Activated naive CD4-positive, alpha-beta T cell treated with Interleukin-2 at 50 U/mL for 16 hours (primary cell): ENCODE data around the gene PTPN13.

ENCODE experiments used
- DNase-seq: peaks from one replicate; pipeline ENCODE4 v3.0.0-alpha.2; 2020

The PTPN13 gene, protein sequence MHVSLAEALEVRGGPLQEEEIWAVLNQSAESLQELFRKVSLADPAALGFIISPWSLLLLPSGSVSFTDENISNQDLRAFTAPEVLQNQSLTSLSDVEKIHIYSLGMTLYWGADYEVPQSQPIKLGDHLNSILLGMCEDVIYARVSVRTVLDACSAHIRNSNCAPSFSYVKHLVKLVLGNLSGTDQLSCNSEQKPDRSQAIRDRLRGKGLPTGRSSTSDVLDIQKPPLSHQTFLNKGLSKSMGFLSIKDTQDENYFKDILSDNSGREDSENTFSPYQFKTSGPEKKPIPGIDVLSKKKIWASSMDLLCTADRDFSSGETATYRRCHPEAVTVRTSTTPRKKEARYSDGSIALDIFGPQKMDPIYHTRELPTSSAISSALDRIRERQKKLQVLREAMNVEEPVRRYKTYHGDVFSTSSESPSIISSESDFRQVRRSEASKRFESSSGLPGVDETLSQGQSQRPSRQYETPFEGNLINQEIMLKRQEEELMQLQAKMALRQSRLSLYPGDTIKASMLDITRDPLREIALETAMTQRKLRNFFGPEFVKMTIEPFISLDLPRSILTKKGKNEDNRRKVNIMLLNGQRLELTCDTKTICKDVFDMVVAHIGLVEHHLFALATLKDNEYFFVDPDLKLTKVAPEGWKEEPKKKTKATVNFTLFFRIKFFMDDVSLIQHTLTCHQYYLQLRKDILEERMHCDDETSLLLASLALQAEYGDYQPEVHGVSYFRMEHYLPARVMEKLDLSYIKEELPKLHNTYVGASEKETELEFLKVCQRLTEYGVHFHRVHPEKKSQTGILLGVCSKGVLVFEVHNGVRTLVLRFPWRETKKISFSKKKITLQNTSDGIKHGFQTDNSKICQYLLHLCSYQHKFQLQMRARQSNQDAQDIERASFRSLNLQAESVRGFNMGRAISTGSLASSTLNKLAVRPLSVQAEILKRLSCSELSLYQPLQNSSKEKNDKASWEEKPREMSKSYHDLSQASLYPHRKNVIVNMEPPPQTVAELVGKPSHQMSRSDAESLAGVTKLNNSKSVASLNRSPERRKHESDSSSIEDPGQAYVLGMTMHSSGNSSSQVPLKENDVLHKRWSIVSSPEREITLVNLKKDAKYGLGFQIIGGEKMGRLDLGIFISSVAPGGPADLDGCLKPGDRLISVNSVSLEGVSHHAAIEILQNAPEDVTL (N-terminal part only)

GRCh38 chr4:86593688-86594558 is at the start of gene PTPN13:
Gene PTPN13 (plus strand): TSS chr4:86594315. CDS start chr4:86635257, 40,942 bp downstream.
- peak; percentile 85 for DNase-seq

DNA sequence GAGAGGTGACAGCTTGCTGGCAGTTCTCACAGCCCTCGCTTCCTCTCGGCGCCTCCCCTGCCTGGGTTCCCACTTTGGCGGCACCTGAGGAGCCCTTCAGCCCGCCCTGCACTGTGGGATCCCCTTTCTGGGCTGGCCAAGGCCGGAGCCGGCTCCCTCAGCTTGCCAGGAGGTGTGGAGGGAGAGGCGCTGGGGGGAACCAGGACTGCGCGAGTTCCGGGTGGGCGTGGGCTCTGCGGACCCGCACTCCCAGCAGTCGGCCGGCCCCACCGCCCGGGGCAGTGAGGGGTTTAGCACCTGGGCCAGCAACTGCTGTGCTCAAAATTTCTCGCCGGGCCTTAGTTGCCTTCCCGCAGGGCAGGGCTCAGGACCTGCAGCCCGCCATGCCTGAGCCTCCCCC is 47.0 kb upstream of the PTPN13 start:
- DNase-seq, result no peak

DNA sequence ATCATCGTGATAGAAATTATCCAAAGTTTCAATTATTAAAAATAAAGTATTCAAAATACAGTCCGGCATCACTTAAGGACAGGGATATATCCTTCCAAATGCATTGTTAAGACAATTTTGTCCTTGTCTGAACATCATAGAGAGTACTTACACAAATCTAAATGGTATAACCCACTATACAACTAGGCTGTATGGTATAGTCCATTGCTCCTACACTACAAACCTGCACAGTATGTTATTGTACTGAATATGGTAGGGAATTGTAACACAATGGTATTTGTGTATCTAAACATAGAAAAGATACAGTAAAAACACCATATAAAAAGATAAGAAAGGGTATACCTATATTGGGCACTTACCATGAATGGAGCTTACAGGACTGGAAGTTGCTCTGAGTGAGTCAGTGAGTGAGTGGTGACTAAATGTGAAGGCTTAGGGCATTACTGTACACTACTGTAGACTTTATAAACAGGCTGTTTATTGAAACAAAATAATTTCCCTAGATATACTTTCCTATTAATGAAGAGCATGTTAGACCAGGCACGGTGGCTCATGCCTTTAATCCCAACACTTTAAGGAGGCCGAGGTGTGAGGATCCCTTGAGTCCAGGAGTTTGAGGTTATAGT is 44.8 kb upstream of the PTPN13 start:
- no peak for DNase-seq

DNA sequence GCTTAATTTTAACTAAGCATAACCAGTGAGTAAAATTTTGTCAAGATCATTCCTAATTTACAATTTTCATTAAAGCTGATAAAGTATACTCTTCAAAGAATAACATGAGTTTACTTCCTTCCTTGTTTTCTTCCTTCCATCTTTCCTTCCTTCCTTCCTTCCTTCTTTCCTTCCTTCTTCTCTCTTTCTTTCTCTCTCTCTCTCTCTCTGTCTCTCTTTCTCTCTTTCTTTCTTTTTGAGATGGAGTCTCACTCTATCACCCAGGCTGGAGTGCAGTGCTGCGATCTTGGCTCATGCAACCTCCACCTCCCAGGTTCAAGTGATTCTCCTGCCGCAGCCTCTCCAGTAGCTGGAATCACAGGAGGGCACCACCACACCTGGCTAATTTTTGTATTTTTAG is 42.7 kb upstream of the PTPN13 start:
- no peak for DNase-seq

DNA sequence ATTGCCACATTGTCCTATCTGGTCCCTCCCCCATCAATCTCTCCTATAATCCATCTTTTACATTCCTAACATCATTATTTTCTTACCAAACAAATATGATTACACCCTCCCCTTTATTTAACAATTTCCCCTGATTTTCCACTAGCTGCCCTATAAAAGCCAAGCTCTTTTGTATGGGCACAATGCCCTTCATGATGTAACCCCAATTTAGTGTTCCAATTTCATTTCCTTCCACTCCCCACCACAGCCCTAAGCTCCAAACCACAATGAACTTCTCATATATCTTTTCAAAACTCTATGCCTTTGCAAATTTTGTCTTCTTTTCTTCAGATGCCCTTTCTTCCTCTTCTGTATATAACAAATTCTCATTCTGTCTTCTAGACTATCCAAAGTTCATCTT is 39.5 kb upstream of the PTPN13 start:
- no peak for DNase-seq

DNA sequence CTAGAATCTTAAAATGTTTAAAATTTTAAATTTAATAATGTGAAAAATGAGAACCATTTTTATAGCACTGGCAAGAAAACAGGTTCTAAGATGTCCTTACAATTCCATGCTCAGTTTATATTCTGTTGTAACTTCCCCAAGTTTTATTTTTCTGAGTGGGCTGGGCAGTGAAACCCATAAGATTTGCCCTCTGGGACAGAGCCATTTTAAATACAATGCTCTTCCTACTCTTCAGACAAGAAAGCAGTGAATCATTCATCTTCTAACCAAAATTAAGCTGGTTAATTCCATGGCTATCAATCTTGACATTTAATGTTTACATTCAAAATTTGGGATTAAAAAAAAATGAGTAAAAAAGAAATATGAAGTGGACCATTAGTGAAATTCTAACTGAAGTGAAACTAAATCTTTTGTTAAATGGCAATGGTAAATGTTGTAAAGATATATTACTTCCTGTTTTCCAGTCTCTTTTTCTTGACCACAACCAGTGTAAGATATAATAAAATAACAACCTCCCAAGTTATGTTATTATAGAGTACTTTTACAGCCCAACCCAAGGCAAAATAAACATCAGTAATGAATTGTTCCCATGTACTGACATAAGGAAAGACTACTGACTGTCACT is 37.2 kb upstream of the PTPN13 start:
- no peak for DNase-seq

GRCh38 chr4:86557526-86557925 is 36.6 kb upstream of the PTPN13 start:
- no peak for DNase-seq

DNA sequence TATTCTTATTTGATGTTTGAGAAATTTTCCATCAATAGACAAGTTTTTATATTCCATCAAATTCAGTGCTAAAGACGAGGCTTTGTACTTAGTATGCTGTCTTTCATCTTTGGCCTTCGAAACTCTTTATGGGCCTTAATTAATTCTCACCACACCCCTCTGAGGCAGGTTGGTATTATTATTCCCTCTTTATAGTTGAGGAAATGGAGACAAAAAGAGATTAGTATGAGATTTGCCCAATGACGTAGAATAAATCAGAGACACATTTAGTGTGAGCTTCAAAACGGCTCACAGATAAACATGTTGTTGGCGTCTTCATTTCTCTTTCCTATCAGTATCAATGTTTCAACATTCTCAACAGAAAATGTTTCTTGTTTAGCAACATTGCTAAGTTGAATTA is 35.9 kb upstream of the PTPN13 start:
- DNase-seq, result no peak

- DNase-seq, result no peak
Observed at GRCh38 chr4:86558797-86559196, 35.3 kb upstream of the PTPN13 start.

- DNase-seq, result no peak
Observed at GRCh38 chr4:86560447-86560846, 33.7 kb upstream of the PTPN13 start.

DNA sequence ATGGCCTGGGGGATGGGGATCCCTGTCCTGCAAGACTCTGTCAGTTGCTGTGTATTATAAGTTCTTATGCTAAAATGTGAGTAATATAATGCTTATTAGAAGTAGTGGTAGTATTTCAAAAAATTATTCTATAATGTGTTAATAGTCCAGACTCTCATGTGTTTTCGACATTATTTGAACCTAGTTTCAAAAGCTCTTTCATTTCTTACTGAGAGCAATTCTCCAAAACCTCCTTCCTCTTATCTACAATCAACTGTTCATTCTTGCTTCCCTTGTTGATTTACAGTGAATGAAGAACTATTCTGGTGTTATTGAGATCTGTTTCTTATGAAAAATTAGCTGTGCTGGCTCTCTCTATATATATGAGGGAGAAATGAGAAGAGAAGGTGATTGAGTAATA is 32.9 kb upstream of the PTPN13 start:
- no peak for DNase-seq

DNA sequence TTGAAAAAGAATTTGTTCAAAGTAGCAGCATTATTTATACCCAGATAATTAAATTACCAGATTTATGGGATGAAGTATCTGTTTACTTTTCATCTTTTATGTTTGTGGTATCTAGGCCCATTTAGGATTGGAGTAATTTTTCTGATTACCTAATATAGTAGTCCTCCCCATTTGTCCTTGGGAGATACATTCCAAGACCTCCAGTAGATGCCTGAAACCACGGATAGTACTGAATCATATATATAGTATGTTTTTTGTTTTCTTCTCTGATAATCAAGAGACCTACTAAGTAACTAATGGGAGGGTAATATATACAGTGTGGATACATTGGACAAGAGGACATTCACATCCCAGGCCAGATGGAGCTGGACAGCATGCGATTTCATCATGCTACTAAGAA is 30.7 kb upstream of the PTPN13 start:
- DNase-seq, result no peak

- no peak for DNase-seq
Observed at GRCh38 chr4:86564795-86565194, 29.3 kb upstream of the PTPN13 start.

DNA sequence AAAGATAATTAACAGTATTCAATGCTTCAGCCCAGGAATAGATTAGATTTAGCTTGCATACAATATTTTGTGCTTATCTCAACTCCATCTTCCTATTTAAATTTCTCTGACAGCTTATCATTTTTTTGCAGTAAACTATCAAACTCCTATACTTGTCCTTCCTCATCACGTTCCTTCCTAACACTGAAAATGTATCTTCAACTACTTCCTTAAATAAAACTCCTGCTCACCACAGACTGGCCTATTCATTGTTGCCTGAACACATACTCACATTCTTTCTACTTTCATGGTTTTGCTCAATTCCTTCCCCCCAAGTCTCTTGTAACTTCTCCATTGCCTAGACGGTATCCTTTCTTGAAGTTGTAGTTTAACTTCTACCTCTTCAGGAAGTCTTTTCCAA is 28.5 kb upstream of the PTPN13 start:
- DNase-seq, result no peak

DNA sequence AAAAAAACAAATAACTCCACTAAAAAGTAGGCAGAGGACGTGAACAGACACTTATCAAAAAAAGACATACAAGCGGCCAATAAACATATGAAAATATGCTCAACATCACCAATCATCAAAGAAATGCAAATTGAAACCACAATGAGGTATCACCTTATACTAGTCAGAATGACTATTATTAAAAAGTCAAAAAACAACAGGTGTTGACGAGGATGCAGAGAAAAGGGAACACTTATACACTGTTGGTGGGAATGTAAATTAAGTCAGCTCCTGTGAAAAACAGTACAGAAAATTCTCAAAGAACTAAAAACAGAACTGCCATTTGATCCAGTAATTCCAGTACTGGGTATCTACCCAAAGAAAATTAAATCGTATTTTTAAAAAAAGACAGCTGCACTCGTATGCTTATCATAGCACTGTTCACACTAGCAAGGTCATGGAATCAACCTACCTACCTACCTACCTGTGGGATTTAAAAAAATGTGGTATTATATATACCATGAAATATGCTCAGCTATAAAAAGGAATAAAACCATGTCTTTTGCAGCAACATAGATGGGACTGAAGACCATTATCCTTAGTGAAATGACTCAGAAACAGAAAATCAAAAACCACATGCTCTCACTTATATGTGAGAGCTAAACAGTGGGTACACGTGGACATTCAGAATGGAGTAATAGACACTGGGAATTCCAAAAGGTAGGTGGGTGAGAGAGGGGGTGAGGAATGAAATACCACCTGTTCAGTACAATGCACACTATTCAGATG is 24.8 kb upstream of the PTPN13 start:
- DNase-seq, result no peak

- no peak for DNase-seq
Observed at GRCh38 chr4:86579941-86580340, 14.2 kb upstream of the PTPN13 start.

- no peak for DNase-seq
Observed at GRCh38 chr4:86582410-86582809, 11.7 kb upstream of the PTPN13 start.

DNA sequence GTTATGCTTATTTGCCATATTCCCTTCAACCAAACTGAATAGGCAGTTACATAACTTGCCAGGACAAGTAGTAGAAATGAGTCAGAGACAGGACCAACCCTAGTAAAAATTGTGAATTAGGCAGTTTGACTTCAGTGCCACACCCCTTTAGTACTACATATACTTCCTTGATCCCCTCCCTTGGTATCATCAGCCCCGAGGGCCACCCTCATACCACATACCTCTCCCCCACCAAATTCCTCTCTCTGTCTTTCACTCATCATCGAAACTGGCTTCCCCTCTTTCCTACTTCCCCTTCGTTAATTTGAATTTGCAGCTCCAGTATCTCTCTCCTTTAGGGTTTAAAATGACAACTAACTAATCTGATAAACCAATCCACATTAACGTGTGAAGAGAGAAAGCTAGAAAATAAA is 7.9 kb upstream of the PTPN13 start:
- DNase-seq, result no peak

DNA sequence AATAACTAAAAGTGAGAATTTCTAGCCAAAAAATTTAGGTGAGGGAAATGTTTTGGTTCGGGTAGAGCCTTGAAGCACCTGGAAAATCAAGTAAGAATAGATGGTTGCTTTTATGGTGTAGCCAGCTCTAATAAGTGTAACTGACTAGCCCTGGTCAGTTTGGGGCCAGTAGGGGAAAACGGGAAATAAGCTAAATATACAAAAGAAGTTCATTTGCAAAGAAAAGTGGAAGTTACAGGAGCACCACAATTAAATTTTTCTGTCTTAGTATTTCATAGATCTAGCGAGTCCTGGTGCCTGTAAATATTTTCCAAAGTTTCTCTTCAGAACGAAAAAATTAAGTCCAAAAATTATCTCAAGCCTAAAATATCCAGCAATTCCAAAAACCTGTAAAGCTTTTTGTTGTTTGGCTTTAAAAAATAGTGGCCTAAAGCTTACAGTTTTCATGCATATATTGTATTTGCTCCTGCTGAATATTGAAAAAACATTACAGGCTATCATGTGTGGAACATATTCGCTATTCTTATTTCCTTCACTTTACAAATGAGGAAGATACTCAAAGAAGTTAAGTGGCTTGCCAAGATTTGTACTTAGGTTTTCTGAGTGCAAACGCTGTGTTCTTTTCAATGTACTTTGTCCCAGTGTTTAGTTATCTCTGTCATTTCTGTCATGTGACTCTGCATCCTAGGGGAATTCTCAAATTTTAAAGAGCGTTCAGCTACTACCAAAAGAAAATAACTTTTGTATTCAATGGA is 7.3 kb upstream of the PTPN13 start:
- DNase-seq, result no peak
